Stimulated activated CD4-positive, alpha-beta T cell treated with anti-CD3 and anti-CD28 coated beads, Interleukin-1b, Interleukin-23, amount 100 ng/mL, for 4 hours (primary cell): Measurements from ENCODE around the gene MPLKIP.
"Not testable (repeated sequence)": the region's sequence is repeated elsewhere in the genome, so short reads cannot be mapped to it uniquely, and the experiment has no call there.

ENCODE experiments used
- DNase-seq, 2 donors: peaks; one replicate each; pipeline ENCODE4 v3.0.0-alpha.2; 2020; ENCODE audit warnings: low read depth in 2 of 2

Gene MPLKIP

GRCh38 chr7:40133561-40134427, 628 bp downstream of the MPLKIP start:
- peak in 1 of 2 donors; percentile 4 for DNase-seq

GRCh38 chr7:40122940-40123254, 11.5 kb downstream of the MPLKIP start:
- no peak for DNase-seq

- DNase-seq, result not testable (repeated sequence)
Observed at GRCh38 chr7:40122100-40122939, 12.1 kb downstream of the MPLKIP start.

- DNase-seq, result no peak
Observed at GRCh38 chr7:40120020-40120419, 14.4 kb downstream of the MPLKIP start.

- DNase-seq, result not testable (repeated sequence)
Observed at GRCh38 chr7:40118201-40118600, 16.2 kb downstream of the MPLKIP start.

- not testable (repeated sequence) for DNase-seq
Observed at GRCh38 chr7:40117199-40117598, 17.2 kb downstream of the MPLKIP start.

GRCh38 chr7:40115936-40116335, 18.5 kb downstream of the MPLKIP start:
- no peak for DNase-seq

GRCh38 chr7:40105879-40106473, 28.4 kb downstream of the MPLKIP start:
- DNase-seq, result no peak

- DNase-seq, result no peak
Observed at GRCh38 chr7:40102897-40103296, 31.5 kb downstream of the MPLKIP start.

GRCh38 chr7:40101201-40101600, 33.2 kb downstream of the MPLKIP start:
- DNase-seq, result no peak

GRCh38 chr7:40099837-40100236, 34.6 kb downstream of the MPLKIP start:
- no peak for DNase-seq

- DNase-seq, result no peak
Observed at GRCh38 chr7:40098810-40099209, 35.6 kb downstream of the MPLKIP start.

- no peak for DNase-seq
Observed at GRCh38 chr7:40097728-40098127, 36.7 kb downstream of the MPLKIP start.

GRCh38 chr7:40095695-40096327, 38.6 kb downstream of the MPLKIP start:
- no peak for DNase-seq

- DNase-seq, result no peak
Observed at GRCh38 chr7:40095230-40095629, 39.2 kb downstream of the MPLKIP start.

- no peak for DNase-seq
Observed at GRCh38 chr7:40093631-40094350, 40.6 kb downstream of the MPLKIP start.

GRCh38 chr7:40092182-40092581, 42.2 kb downstream of the MPLKIP start:
- DNase-seq, result no peak

- no peak for DNase-seq
Observed at GRCh38 chr7:40077849-40078248, 56.6 kb downstream of the MPLKIP start.
